ENCODE measurements around the gene KYAT1. TPM values are rescaled to one million over a fixed set of nuclear protein-coding genes. Genes with fewer than 3 reads are reported as not detected.

Gene KYAT1
- polyA plus RNA-seq, 4 donors = 4.1 to 7.5 (median 5.2) TPM

- FAIRE-seq = no peak
- H3K9me3 ChIP-seq (ENCODE audit: control insufficient read depth in 2 of 2, insufficient read depth in 1 of 2, low read depth in 1 of 2, low read length in 1 of 2) = no peaks in the 10 kb centered on the region
- H3K36me3 ChIP-seq (ENCODE audit: control insufficient read depth in 3 of 3, insufficient read depth in 2 of 3, low read depth in 1 of 3, low read length in 3 of 3) = peaks cover 0 to 69% (median 3%) of the 10 kb centered on the region in 3 donors
- 69 to 88% (median 71%) methylated on average over 2 of the region's 2 CpGs for WGBS, 3 donors
- H3K4me3 ChIP-seq (ENCODE audit: low read depth in 1 of 3, low read length in 3 of 3) = no peak overlapping the region
- H3K27me3 ChIP-seq (ENCODE audit: control insufficient read depth in 3 of 3, insufficient read depth in 3 of 3, low read length in 3 of 3) = no peaks in the 10 kb centered on the region
- no peak for DNase-seq
- no peak overlapping the region for H3K27ac ChIP-seq (ENCODE audit: low read depth in 1 of 3, low read length in 2 of 3)
- peaks cover 0 to 22% (median 5%) of the 10 kb centered on the region in 3 donors for H3K4me1 ChIP-seq (ENCODE audit: control insufficient read depth in 3 of 3, insufficient read depth in 2 of 3, low read depth in 1 of 3, low read length in 2 of 3)
Observed at GRCh38 chr9:128894764-128895163, 13.0 kb upstream of the KYAT1 start.

DNA sequence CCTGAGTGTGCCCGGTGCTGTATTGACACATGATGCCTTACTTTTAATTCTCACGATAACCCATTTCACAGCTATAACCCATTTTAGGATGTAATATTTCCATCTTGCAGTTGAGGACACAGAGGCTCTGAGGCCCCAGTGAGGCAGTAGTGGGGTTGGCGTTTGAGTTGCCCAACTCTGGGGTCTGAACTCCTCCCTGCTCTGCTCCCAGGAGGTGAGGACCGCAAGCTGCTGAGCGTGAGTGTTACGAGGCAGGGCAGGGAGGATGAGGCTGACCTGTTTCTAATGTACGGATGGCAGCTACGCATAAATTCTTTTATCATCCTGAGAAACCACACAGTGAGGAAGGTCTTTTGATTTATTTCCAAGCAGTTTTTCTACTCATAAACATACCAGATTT, 11.6 kb upstream of the KYAT1 start:
- DNase-seq (no peak), FAIRE-seq (no peak)
- H3K9me3 ChIP-seq (ENCODE audit: control insufficient read depth in 2 of 2, insufficient read depth in 1 of 2, low read depth in 1 of 2, low read length in 1 of 2) = no peaks in the 10 kb centered on the region
- 84 to 94% (median 88%) methylated on average over 8 of the region's 8 CpGs for WGBS, 3 donors
- H3K4me1 ChIP-seq (ENCODE audit: control insufficient read depth in 3 of 3, insufficient read depth in 2 of 3, low read depth in 1 of 3, low read length in 2 of 3) = peaks cover 0 to 19% (median 5%) of the 10 kb centered on the region in 3 donors
- H3K4me3 ChIP-seq (ENCODE audit: low read depth in 1 of 3, low read length in 3 of 3) = no peak overlapping the region
- peak overlapping the region in 1 of 3 donors; percentile 55 for H3K27ac ChIP-seq (ENCODE audit: low read depth in 1 of 3, low read length in 2 of 3)
- H3K36me3 ChIP-seq (ENCODE audit: control insufficient read depth in 3 of 3, insufficient read depth in 2 of 3, low read depth in 1 of 3, low read length in 3 of 3) = peaks cover 0 to 73% (median 3%) of the 10 kb centered on the region in 3 donors
- no peaks in the 10 kb centered on the region for H3K27me3 ChIP-seq (ENCODE audit: control insufficient read depth in 3 of 3, insufficient read depth in 3 of 3, low read length in 3 of 3)

GRCh38 chr9:128892221-128892921, 10.6 kb upstream of the KYAT1 start:
- Histone ChIP-seq H3K27me3 (ENCODE audit: control insufficient read depth in 3 of 3, insufficient read depth in 3 of 3, low read length in 3 of 3) (no peaks in the 10 kb centered on the region), H3K36me3 (ENCODE audit: control insufficient read depth in 3 of 3, insufficient read depth in 2 of 3, low read depth in 1 of 3, low read length in 3 of 3) (peaks cover 2 to 70% (median 6%) of the 10 kb centered on the region in 3 donors), H3K4me3 (ENCODE audit: low read depth in 1 of 3, low read length in 3 of 3) (no peak overlapping the region), H3K4me1 (ENCODE audit: control insufficient read depth in 3 of 3, insufficient read depth in 2 of 3, low read depth in 1 of 3, low read length in 2 of 3) (peaks cover 0 to 19% (median 5%) of the 10 kb centered on the region in 3 donors), H3K27ac (ENCODE audit: low read depth in 1 of 3, low read length in 2 of 3) (peak overlapping the region; percentile 49 to 83 (median 55)), H3K9me3 (ENCODE audit: control insufficient read depth in 2 of 2, insufficient read depth in 1 of 2, low read depth in 1 of 2, low read length in 1 of 2) (no peaks in the 10 kb centered on the region)
- WGBS, 3 donors = 40 to 61% (median 50%) methylated on average over 15 to 17 of the region's 17 CpGs
- DNase-seq (peak; percentile 71 to 84), FAIRE-seq (no peak)

DNA sequence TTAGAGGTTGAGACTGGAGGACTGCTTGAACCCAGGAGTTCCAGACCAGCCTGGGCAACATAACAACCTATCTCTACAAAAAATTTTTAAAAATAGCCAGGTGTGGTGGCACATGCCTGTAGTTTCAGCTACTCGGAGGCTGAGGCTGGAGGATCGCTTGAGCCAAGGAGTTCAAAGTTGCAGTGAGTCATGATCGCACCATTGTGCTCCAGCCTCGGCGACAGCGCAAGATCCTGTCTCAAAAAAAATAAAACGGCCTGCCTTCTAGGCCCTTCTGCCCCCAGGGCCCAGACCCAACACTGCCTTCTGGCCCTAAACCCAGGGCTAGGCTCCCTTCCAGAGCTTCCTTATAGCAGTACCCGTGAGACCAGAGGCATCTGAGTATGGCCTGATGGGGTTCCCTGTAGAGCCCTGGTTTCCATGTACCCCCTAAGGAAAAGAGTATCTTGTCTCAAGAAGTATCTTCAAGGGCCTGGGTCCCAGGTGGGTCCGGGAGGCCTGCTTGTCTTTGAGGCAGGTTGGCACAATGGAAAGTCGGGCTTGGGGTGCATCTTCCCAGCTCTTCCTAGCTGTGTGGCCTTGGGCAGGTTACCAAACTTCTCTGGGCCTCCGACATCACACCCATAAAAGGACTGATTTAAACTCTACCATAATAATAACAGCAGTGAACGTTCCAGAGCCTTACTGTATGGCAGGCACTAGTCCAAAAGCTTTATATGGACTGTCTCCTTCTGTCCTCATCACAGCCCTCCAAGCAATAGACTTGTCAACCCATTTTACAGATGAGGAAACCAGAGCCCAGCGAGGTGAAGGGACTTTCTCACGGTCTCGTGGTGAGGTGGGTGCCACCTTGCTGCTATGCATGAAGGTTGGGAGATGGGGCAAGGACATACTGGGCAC, 9.8 kb upstream of the KYAT1 start:
- no peak for FAIRE-seq
- H3K36me3 ChIP-seq (ENCODE audit: control insufficient read depth in 3 of 3, insufficient read depth in 2 of 3, low read depth in 1 of 3, low read length in 3 of 3) = peaks cover 6 to 69% (median 6%) of the 10 kb centered on the region in 3 donors

GRCh38 chr9:128887914-128888350, 6.2 kb upstream of the KYAT1 start:
- no peaks in the 10 kb centered on the region for H3K9me3 ChIP-seq (ENCODE audit: control insufficient read depth in 2 of 2, insufficient read depth in 1 of 2, low read depth in 1 of 2, low read length in 1 of 2)
- peaks cover 6 to 76% (median 6%) of the 10 kb centered on the region in 3 donors for H3K36me3 ChIP-seq (ENCODE audit: control insufficient read depth in 3 of 3, insufficient read depth in 2 of 3, low read depth in 1 of 3, low read length in 3 of 3)
- H3K27me3 ChIP-seq (ENCODE audit: control insufficient read depth in 3 of 3, insufficient read depth in 3 of 3, low read length in 3 of 3) = no peaks in the 10 kb centered on the region
- DNase-seq = no peak
- H3K4me1 ChIP-seq (ENCODE audit: control insufficient read depth in 3 of 3, insufficient read depth in 2 of 3, low read depth in 1 of 3, low read length in 2 of 3) = peaks cover 3 to 25% (median 7%) of the 10 kb centered on the region in 3 donors
- no peak for FAIRE-seq
- no peak overlapping the region for H3K4me3 ChIP-seq (ENCODE audit: low read depth in 1 of 3, low read length in 3 of 3)
- no peak overlapping the region for H3K27ac ChIP-seq (ENCODE audit: low read depth in 1 of 3, low read length in 2 of 3)
- 59 to 86% (median 80%) methylated on average over 9 of the region's 9 CpGs for WGBS, 3 donors

More for the DNA sequence above, 9.8 kb upstream of the KYAT1 start:
- Histone ChIP-seq H3K9me3 (ENCODE audit: control insufficient read depth in 2 of 2, insufficient read depth in 1 of 2, low read depth in 1 of 2, low read length in 1 of 2) (no peaks in the 10 kb centered on the region), H3K4me1 (ENCODE audit: control insufficient read depth in 3 of 3, insufficient read depth in 2 of 3, low read depth in 1 of 3, low read length in 2 of 3) (peaks cover 0 to 19% (median 7%) of the 10 kb centered on the region in 3 donors), H3K4me3 (ENCODE audit: low read depth in 1 of 3, low read length in 3 of 3) (no peak overlapping the region), H3K27me3 (ENCODE audit: control insufficient read depth in 3 of 3, insufficient read depth in 3 of 3, low read length in 3 of 3) (no peaks in the 10 kb centered on the region), H3K27ac (ENCODE audit: low read depth in 1 of 3, low read length in 2 of 3) (peak overlapping the region; percentile 49 to 83 (median 55))
- WGBS, 3 donors = 83 to 87% (median 83%) methylated on average over 15 of the region's 15 CpGs
- DNase-seq = no peak

- Histone ChIP-seq H3K27me3 (ENCODE audit: control insufficient read depth in 3 of 3, insufficient read depth in 3 of 3, low read length in 3 of 3) (no peaks in the 10 kb centered on the region), H3K36me3 (ENCODE audit: control insufficient read depth in 3 of 3, insufficient read depth in 2 of 3, low read depth in 1 of 3, low read length in 3 of 3) (peaks cover 4 to 67% (median 6%) of the 10 kb centered on the region in 3 donors), H3K4me3 (ENCODE audit: low read depth in 1 of 3, low read length in 3 of 3) (no peak overlapping the region), H3K4me1 (ENCODE audit: control insufficient read depth in 3 of 3, insufficient read depth in 2 of 3, low read depth in 1 of 3, low read length in 2 of 3) (peaks cover 3 to 16% (median 5%) of the 10 kb centered on the region in 3 donors), H3K9me3 (ENCODE audit: control insufficient read depth in 2 of 2, insufficient read depth in 1 of 2, low read depth in 1 of 2, low read length in 1 of 2) (no peaks in the 10 kb centered on the region), H3K27ac (ENCODE audit: low read depth in 1 of 3, low read length in 2 of 3) (peak overlapping the region in 1 of 3 donors; percentile 67)
- FAIRE-seq (no peak), DNase-seq (no peak)
- WGBS, 3 donors = 93 to 99% (median 97%) methylated on average over 3 of the region's 3 CpGs
Observed at GRCh38 chr9:128887049-128887448, 5.3 kb upstream of the KYAT1 start.

- Histone ChIP-seq H3K27me3 (ENCODE audit: control insufficient read depth in 3 of 3, insufficient read depth in 3 of 3, low read length in 3 of 3) (no peaks in the 10 kb centered on the region), H3K9me3 (ENCODE audit: control insufficient read depth in 2 of 2, insufficient read depth in 1 of 2, low read depth in 1 of 2, low read length in 1 of 2) (no peaks in the 10 kb centered on the region), H3K4me1 (ENCODE audit: control insufficient read depth in 3 of 3, insufficient read depth in 2 of 3, low read depth in 1 of 3, low read length in 2 of 3) (peaks cover 2 to 9% (median 3%) of the 10 kb centered on the region in 3 donors), H3K27ac (ENCODE audit: low read depth in 1 of 3, low read length in 2 of 3) (peak overlapping the region in 1 of 3 donors; percentile 67), H3K4me3 (ENCODE audit: low read depth in 1 of 3, low read length in 3 of 3) (no peak overlapping the region), H3K36me3 (ENCODE audit: control insufficient read depth in 3 of 3, insufficient read depth in 2 of 3, low read depth in 1 of 3, low read length in 3 of 3) (peaks cover 3 to 60% (median 6%) of the 10 kb centered on the region in 3 donors)
- FAIRE-seq (no peak), DNase-seq (no peak)
- WGBS, 3 donors = 75 to 76% (median 76%) methylated on average over 13 of the region's 13 CpGs
Observed at GRCh38 chr9:128886211-128886891, 4.6 kb upstream of the KYAT1 start.

DNA sequence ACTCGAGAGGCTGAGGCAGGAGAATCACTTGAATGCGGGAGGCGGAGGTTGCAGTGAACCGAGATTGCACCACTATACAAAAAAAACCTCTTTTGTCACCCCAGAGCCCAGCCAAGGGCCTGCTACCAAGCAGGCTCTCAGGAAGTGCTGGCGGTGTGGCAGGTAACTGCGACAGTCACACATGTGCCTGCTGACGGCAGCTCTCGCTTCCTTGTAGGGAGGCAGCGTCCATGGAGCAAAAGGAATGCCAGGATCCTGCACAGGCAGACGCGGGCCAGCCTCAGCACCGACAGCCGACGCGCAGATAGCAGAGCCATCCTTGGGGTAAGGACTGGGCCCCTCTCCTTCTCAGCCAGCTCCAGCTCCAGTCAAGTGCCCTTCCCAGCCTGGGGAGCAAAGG, 4.0 kb upstream of the KYAT1 start:
- H3K4me3 ChIP-seq (ENCODE audit: low read depth in 1 of 3, low read length in 3 of 3) = no peak overlapping the region
- peaks cover 3 to 57% (median 6%) of the 10 kb centered on the region in 3 donors for H3K36me3 ChIP-seq (ENCODE audit: control insufficient read depth in 3 of 3, insufficient read depth in 2 of 3, low read depth in 1 of 3, low read length in 3 of 3)
- no peak overlapping the region for H3K27ac ChIP-seq (ENCODE audit: low read depth in 1 of 3, low read length in 2 of 3)
- peaks cover 2 to 9% (median 3%) of the 10 kb centered on the region in 3 donors for H3K4me1 ChIP-seq (ENCODE audit: control insufficient read depth in 3 of 3, insufficient read depth in 2 of 3, low read depth in 1 of 3, low read length in 2 of 3)
- 86 to 94% (median 89%) methylated on average over 15 of the region's 15 CpGs for WGBS, 3 donors
- FAIRE-seq (no peak), DNase-seq (no peak)
- H3K27me3 ChIP-seq (ENCODE audit: control insufficient read depth in 3 of 3, insufficient read depth in 3 of 3, low read length in 3 of 3) = no peaks in the 10 kb centered on the region
- no peaks in the 10 kb centered on the region for H3K9me3 ChIP-seq (ENCODE audit: control insufficient read depth in 2 of 2, insufficient read depth in 1 of 2, low read depth in 1 of 2, low read length in 1 of 2)
